ENCODE results near the gene SDE2.
"Not testable (repeated sequence)": the region's sequence is repeated elsewhere in the genome, so short reads cannot be mapped to it uniquely, and the experiment has no call there.

Gene SDE2

DNA sequence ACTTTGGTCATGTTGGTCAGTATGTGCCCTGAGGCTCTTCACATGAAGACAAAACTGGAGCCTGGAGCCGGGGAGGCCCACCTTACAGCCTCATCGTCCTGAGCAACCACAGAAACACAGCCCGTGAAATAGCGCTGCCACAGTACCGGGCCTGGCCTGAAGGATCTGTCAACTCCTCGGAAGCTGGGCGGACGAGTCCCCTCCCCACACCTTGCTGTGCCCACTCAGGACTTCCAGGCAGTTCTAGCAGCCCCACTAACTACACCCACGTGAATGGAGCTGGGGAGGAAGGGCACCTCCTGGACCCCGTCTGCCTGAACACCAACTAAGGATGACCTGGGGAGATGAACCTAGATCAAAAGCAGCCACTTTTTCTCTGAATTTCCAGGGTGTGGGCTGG lies 24.7 kb downstream of the SDE2 start:
- DNase-seq, result no peak

DNA sequence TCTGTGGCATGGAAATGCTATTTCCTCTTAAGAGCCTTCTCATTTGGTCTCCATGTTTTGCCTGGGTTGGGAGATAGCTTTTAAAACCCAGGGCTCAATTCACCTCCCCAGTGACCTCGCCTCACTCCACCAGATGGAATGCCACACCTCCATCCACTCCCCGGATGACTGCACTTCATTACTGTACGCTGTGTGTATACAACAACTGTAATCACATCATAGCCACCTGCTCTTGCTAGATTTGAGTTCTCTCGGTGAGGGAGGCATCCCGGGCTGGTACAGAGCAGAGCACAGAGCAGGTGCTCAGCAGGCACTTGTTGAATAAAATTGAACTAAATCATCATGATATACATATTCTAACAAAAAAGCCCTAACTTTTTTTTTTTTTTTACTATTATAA lies 26.0 kb downstream of the SDE2 start:
- DNase-seq, result peak; percentile 81

DNA sequence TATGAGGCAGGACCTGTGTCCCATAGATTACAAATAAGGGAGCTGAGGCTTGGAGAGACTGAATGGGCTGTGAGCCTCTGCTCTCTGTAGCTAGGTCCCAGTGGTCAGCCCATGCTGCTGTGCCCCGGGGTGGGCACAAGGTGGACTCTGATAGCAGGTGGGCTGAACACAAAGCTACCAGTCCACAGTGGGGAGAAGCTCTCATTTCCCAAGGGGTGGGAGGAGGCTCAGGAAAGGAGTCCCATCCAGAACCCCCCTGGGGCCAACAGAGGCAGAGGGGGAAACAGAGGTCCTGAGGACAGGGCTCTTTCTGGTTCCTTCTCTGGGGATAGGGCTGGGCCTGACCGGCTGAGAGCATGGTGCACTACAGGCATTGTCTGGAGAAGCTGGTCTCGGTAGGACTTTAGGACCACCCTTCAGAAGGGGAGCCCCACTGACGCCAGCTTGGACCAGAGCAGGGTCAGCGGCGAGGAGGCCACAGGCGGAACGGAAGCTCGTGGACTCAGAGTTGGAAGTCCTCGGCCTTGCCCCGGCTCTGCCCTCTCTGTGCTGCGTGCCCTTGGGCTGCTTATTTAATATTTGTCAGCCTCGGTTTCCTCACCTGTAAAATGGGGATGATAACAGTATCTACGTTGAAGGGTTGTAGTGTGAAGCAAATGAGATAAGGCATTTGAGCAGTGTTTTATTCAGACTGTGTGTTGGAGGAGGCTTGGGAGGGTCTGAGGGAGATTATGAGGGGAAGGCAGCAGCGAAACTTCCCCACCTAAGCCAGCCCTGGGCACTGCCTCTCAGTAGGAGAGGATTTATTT lies 26.6 kb downstream of the SDE2 start:
- DNase-seq, result no peak

DNA sequence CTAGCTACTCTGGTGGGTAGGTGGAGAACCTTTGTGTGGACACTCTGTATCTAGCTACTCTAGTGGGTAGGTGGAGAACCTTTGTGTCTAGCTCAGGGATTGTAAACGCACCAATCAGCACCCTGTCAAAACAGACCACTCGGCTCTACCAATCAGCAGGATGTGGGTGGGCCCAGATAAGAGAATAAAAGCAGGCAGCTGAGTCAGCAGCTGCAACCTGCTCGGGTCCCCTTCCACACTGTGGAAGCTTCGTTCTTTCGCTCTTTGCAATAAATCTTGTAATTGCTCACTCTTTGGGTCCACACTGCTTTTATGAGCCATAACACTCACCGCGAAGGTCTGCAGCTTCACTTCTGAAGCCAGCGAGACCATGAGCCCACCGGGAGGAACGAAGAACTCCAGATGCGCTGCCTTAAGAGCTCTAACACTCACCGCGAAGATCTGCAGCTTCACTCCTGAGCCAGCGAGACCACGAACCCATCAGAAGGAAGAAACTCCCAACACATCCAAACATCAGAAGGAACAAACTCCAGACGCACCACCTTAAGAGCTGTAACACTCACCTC lies 28.5 kb downstream of the SDE2 start:
- not testable (repeated sequence) for DNase-seq

DNA sequence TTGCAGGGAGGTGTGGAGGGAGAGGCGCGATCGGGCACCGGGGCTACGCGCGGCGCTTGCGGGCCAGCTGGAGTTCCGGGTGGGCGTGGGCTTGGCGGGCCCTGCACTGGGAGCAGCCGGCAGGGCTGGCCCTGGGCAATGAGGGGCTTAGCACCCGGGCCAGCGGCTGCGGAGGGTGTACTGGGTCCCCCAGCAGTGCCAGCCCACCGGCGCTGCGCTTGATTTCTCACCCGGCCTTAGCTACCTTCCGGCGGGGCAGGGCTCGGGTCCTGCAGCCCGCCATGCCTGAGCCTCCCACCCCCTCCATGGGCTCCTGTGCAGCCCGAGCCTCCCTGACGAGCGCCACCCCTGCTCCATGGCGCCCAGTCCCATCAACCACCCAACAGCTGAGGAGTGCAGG lies 29.4 kb downstream of the SDE2 start:
- not testable (repeated sequence) for DNase-seq

DNA sequence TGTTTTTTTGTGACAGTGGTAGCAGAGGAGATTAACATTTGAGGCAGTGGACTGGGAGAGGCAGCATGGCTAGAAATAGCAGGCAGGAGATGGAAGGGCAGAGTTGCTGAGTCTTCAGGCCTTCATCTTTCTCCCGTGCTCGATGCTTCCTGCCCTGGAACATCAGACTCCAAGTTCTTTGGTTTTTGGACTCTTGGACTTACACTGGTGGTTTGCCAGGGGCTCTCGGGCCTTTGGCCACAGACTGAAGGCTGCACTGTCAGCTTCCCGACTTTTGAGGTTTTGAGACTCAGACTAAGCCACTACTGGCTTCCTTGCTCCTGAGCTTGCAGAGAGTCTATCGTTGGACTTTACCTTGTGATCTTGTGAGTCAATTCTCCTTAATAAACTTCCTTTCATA lies 33.9 kb downstream of the SDE2 start:
- DNase-seq, result no peak

DNA sequence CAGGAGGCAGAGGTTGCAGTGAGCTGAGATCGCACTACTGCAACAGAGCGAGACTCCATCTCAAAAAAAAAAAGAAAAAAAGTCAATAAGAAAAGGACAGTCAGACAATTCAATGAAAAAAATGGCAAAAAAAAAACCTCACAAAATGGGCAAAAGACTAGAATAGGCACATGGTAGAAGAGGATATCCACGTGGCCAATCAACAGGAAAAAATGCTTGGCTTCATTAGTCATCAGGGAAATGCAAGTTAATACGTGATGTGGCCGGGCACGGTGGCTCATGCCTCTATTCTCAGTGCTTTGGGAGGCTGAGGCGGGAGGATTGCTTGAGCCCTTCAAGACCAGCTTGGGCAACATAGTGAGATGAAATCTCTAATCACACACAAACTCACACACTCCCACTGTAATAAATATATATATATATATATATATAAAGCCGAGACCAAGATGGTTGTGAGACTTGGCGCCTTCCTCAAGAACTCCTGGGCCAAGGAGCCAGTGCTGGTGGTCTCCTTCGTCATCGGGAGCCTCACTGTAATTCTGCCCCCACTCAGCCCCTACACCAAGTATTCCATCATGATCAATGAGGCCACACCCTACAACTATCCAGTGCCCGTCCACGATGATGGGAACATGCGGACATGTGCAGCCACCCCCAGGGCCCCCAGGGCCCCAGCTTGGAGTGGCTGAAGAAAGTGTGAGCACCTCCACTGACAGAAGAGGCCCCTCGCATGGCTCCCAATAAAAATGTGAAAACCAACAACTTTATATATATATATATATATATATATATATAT lies 35.2 kb downstream of the SDE2 start:
- DNase-seq, result no peak

DNA sequence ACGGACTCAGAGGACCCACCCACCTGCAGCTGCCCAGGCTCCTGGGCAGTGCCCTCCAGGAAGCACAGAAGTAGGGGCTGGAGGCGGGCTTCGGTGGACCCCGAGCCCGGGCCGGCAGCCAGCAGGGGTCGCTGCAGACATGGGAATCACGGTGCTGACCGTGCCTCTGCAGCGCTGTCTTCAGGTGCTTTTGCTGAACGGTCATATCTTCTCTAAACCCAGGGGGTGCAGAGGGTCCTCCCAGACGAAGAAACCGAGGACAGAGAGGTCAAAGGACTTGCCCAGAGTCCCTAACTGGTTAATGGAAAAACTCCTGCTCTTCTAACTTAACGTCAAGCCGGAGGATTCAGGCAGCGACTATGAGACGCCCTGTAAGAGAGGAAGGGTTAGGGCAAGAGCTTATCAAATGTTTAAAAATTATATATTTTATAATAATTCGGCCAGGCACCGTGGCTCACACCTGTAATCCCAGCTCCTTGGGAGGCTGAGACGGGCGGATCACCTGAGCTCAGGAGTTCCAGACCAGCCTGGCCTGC lies 36.6 kb downstream of the SDE2 start:
- peak; percentile 74 for DNase-seq

DNA sequence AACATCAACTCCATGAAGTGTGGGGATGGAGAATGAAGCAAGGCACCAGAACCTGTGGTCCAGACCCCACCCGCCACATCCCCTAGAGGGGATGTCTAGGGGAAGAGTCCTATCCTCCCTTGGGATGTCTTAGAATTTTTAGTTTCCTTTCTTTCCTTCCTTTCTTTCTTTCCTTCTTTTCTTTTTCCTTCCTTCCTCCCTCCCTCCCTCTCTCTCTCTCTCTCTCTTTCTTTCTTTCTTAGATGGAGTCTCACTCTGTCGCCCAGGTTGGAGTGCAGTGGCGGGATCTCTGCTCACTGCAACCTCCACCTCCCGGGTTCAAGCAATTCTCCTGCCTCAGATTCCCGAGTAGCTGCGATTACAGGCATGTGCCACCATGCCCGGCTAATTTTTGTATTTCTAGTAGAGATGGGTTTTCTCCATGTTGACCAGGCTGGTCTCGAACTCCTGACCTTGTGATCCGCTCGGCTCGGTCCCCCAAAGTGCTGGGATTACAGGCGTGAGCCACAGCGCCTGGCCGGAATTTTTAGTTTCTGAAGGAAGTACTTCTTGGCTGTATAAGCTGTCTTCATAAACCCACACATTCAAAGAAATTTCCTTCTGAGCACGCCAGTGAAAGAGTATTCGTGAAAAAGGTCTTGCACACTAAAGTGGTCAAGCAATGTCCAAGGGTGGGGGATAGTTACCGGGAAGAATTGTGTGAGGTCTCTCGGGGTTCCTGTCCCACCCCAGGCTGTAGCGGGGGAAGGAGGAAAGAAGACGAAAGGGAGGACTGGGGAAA lies 37.3 kb downstream of the SDE2 start:
- no peak for DNase-seq

DNA sequence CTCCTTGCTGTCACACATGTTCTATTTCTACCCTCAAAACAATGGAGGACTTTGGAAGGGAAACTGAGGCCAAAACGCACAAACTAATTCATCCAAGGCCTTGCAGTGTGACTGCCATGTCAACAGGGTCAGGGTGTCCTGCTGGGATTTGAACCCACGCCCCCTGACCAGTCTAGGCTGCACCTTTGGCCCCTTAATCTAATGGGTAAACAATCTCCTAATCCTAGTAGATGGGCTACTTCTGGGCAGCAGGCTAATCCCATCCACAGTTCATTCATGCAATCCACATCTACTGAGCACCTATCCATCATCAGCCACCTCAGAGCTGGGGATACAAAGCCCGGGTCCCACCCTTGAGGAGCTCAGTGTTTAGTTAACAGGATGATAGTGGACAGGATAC lies 41.1 kb downstream of the SDE2 start:
- DNase-seq, result no peak

DNA sequence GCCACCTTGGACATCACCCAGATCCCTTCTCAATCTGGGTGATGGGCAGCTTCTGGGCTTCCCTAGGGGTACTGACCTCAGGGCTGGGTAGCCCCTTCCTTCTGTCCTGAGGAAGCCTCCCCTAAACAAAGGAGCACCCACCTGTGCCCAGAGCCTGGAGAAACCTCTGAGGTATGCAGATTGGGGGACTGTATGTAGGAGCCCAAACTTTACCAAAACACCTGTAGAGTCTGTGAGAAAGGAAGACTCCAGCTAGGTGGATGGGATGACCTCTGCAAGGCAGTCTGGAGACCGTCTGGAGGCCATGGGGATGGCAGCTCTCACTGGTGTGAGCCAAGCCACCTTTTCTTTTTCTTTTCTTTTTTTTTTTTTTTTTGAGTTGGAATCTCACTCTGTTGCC lies 44.4 kb downstream of the SDE2 start:
- no peak for DNase-seq

DNA sequence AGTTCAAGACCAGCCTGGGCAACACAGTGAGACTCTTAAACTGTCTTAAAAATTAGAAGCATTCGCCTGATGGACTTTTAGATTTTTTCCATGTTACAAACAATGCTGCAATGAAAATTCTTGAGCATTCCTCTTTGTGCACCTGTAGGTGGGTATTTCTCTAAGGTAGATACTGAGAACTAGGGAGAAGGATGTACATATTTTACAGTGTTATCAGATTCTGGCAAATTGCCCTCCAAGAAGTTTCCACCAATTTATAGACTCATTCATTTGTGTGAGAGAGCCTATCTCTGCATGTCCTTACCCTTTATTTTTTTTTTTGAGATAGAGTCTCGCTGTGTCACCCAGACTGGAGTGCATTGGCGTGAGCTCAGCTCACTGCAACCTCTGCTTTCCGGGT lies 45.8 kb downstream of the SDE2 start:
- no peak for DNase-seq

DNA sequence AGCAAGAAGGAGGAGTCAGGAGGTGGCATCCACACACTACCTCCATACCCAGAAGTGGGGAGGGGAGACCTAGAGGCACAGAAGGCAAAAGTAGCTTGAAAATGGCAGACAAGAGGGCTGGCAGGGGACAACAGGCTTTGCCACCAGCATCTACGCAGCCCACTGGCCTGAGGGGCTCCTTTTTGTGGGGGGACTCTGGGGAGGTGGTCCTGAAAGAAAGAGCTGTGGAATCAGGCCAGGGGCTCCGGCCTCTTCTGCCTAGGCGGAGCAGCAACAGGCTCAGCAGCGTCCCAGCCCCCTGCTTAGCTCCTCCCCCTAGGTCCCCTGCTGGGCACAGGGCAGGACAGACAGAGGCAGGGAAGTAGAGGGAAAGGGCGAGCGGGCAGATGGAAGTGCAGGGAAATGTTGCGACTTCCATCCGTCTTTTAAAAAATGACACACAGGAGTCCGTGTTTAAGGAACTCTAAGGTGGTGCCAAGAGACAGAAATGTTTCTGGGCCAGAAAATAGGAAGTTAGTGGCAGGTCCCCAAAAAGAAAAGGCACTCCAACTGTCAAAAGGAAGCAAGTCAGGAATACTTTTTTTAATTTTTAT lies 48.1 kb downstream of the SDE2 start:
- DNase-seq, result no peak

DNA sequence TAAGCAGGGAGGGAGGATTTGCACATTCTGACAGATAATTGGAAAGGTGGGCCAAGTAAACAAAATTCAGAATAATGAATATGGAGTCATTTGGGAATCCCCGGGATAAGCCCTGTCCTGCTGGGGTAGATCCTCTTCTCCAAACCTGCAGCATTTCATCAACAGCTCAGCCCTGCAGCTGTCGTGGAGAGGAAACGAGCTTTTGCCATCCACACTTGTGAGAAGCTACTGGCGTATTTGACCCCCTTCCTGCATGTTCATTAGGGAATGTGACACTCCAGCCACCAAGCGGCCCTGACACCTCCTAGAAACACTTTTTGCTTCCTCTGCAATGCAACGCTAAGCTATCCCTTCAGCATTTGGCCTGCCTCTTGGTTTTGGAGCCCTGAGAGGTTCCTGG lies 50.1 kb downstream of the SDE2 start:
- DNase-seq, result peak; percentile 15

DNA sequence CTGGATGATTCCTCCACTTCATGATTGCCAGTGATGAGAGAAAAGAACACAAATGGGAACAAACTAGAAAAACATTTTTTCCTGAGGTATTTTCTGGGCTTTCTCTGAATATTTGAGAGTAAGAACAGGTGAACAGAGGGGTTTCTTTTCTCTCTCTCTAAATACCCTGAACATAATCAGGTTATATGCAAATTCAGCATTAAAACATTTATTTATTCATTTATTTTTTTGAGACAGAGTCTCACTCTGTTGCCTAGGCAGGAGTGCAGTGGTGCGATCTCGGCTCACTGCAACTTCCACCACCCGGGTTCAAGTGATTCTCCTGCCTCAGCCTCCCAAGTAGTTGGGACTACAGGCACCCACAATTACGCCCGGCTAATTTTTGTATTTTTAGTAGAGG lies 52.3 kb downstream of the SDE2 start:
- DNase-seq, result no peak

DNA sequence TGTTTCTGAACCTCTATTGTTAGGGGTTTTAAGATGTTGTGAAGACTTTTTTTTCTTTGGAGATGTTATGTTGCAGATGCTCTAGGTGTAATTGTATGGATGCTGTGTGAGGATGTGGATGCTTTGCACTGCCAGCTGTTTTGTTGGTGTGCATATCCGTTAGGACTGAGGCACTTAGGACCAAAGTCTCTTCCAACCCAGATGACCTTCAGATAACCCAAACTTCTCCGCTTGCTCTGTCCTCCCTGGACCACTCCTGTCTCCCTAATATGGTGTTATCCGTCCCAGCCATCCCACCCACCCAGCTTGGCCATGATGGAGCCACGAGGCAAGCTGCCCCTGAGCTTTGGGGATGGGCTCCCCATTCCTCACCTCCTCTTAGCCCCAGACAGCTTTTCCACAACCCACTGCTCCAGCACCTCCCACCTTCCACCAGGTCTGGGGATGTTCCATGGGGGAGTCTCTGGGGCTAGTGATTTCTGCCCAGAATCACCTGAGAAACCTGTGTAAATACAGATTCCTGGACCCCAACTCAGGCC lies 53.0 kb downstream of the SDE2 start:
- DNase-seq, result no peak

DNA sequence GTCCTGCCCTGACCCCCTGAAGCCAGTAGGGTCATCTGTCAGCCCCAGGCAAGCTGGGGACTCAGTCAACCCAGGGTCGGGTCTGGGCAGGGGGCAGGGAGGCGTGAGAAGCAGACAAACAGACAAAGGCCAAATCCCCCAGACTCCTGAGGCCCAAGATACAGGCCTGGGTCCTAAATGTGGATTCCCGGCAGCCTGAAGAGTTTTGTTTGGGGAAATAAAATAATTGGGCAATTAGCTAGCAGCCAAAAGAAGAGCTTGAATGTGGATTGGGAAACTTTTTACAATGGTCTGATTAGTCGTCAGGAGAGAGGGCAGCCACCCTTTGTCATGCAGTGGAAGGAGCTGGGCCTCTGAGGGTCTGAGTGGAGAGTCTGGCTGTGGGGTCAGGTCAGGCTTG lies 53.6 kb downstream of the SDE2 start:
- no peak for DNase-seq

DNA sequence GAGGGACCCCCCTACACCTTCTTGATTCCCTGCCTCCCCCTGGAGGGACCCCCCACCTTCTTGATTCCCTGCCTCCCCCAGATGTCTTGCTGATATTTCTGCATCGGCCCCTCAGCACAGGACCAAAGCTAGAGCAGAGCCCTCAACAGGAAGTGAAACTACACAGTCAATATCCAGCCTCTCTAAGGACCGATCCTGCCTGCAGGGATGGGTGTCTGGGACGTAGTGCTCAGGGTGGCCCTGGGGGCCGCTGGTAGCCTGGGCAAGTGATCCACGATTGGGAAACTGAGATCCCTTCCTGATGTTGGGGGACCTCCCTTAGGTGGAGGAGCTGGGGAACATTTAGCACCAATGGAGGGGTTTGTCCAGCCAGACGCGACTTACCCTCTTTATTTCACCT lies 54.2 kb downstream of the SDE2 start:
- no peak for DNase-seq

DNA sequence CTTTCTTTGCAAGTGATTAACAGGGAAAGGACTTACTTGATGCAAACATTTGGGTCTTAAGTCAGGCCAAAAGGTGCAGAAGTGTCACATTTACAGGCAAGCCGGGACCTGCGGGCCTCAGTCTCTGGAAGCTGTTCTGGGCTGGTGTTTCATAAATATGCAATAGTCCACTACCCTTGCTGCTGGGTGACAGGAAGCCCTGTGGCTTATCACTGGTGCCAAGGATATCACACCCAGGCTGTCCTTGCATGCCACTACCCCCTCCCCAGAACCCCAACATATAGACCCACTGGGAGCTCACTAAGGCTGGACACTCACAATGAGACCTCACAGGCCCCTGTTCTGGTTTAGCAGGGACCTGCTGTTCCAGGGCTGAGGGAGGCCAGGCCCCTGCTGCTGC lies 54.8 kb downstream of the SDE2 start:
- DNase-seq, result no peak

DNA sequence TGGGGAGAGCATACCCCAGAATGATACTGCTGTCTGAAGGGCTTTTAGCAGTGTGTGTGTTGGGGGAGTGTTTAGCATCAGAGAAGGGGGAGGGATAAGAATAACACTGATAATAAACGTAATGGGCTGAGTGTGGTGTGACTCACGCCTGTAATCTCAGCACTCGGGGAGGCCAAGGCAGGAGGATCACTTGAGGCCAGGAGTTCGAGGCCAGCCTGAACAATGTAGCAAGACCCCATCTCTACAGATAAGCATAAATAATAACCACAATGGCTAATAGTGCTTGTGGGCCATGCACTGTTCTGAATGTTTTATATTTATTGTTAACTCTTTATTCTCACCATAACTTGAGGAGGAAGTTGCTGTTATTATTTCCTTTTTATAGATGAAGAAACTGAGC lies 55.6 kb downstream of the SDE2 start:
- DNase-seq, result no peak

DNA sequence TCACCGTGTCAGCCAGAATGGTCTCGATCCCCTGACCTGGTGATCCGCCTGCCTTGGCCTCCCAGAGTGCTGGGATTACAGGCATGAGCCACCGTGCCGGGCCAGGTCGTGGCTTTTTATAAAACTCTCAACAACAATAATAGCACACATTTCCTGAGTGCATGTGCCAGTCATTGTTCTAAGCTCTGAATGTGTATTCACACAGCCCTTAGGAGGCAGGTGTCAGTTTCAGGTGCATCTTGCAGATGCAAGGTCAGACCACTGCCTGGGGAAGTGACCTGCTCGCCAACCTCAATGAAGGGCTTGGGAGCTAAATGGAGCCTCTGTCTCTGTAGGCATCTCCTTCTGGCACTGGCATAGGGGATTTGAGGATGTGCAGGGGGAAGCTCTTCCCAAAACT lies 56.6 kb downstream of the SDE2 start:
- DNase-seq, result peak; percentile 65

DNA sequence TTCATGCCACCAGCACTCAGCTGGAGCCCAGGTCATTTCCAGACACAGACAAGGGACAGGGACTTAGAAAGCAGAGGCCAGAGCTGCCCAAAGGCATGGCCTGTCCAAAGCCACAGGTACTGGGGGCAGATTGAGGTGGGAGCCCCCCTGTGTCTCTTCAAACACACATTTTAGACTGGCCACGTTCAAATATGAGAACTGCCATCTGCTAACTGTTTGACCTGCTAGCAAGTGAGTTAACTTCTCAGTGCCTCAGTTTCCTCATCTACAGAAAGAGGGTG lies 57.3 kb downstream of the SDE2 start:
- no peak for DNase-seq
